ENCODE data around the gene DSE.

DSE gene

GRCh38 chr6:116384727-116385458, 14.1 kb downstream of the DSE start:
- no peak overlapping the region for H3K4me3 ChIP-seq

GRCh38 chr6:116385459-116385802, 14.7 kb downstream of the DSE start:
- no peak overlapping the region for H3K4me3 ChIP-seq
- peak overlapping the region in 8 of 21 experiments; percentile 28 to 74 (median 52) for H3K27ac ChIP-seq

More at GRCh38 chr6:116384727-116385458, 14.1 kb downstream of the DSE start:
- peak overlapping the region in 7 of 21 experiments; percentile 4 to 56 (median 45) for H3K27ac ChIP-seq

DNA sequence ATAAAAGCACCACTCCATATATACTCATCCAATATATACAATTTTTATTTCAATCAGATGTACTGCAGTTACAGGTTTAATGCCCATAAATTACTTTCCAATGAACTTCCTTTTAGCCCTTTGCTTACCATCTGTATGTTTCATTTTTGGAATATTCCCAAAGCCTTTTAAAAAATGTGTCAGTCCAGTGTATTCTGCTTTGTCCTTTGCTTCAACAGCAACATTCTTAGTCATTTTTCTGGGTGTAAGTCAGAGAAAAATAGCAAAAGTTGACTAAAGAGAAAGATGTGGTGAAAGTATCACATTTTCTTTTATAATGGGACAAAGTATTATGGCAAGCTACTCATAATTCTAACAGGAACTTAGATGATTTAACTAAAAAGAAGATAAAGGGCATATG, 15.2 kb downstream of the DSE start:
- peak overlapping the region in 10 of 21 experiments; percentile 17 to 80 (median 53) for H3K27ac ChIP-seq

DNA sequence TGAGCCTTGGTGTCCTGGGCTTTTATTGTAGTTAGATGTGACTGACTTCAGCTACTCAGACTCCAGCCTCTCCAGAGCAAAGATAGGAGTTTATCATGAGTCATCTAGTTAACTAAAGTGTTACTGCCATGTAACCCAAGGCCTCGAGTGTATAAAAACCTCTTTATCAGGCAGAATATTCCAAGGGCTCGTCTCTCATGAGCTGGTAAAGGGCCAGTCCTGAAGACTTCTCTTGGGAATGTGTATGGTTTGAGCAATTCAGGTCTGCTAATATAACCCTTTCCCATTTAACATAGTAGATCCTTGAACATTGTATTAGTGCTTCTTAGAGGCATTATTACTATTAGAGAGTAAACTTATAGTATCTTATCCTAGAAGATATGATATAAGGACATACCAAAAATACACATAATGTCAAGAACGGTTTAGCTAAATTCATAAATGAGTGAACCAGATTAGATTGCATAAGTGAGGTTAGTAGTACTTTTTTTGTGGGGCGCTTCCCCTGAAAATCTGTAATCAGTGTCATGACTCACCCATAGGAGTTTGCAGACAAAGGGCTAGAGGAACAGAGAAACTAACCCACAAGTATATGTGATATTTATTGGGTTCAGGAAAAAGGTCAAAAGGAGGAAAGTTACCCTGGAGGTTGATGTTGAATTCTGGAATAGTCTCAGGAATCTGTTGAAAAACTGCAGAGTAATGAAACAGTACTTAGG, 16.0 kb downstream of the DSE start:
- H3K27ac ChIP-seq = peak overlapping the region in 14 of 21 experiments; percentile 1 to 80 (median 43)
- no peak overlapping the region for H3K4me3 ChIP-seq

More for the DNA sequence above, 15.2 kb downstream of the DSE start:
- no peak overlapping the region for H3K4me3 ChIP-seq

GRCh38 chr6:116387374-116387773, 16.6 kb downstream of the DSE start:
- peak overlapping the region in 11 of 21 experiments; percentile 8 to 76 (median 39) for H3K27ac ChIP-seq
- H3K4me3 ChIP-seq = no peak overlapping the region

- Histone ChIP-seq H3K27ac (peak overlapping the region in 3 of 21 experiments; percentile 2 to 76 (median 13)), H3K4me3 (no peak overlapping the region)
These were observed 18.2 kb downstream of the DSE start for GRCh38 chr6:116388924-116389323.

DNA sequence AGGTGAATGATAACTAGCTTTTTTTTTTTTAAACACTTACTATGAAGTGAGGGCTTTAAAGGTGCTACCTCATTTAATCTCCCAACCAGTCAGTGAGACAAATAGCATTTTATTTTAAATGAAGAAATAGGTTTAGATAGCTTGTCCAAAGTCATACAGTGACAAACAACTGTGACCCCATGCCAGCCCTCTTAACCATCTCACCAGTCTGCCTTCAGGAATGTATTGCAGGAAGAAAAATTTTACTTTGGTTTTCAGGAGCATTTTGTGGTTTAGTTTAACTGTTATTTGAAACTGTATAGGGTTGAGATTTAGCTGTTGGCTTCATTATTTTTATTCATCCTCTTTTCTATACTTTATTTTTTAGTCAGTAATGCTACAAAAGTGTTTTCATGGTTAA, 18.6 kb downstream of the DSE start:
- H3K27ac ChIP-seq = peak overlapping the region in 2 of 21 experiments; percentile 2 to 13
- no peak overlapping the region for H3K4me3 ChIP-seq

DNA sequence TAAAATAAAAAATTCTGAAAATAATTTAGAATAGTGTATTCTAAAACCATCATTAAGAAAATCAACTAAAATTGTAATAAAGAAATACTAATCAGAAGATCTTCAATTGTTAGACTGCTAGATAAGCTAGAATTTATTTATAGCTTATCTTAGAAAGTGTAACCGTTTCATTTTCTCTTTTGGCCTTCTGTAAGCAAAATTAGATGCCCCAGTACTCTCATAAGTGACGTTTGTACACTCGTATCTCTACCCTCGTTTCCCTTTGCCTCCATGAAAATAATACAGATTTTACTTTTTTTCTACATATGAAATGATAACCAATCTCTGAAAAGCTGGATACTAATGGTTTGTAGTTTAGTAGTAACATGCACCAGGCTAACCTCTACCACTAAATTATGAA, 19.8 kb downstream of the DSE start:
- H3K27ac ChIP-seq = no peak overlapping the region
- H3K4me3 ChIP-seq = no peak overlapping the region

GRCh38 chr6:116392132-116393013, 21.6 kb downstream of the DSE start:
- Histone ChIP-seq H3K4me3 (no peak overlapping the region), H3K27ac (peak overlapping the region in 14 of 21 experiments; percentile 8 to 56 (median 26))

- no peak overlapping the region for H3K4me3 ChIP-seq
- peak overlapping the region in 6 of 21 experiments; percentile 8 to 56 (median 45) for H3K27ac ChIP-seq
These were observed 22.7 kb downstream of the DSE start for GRCh38 chr6:116393430-116393829.

DNA sequence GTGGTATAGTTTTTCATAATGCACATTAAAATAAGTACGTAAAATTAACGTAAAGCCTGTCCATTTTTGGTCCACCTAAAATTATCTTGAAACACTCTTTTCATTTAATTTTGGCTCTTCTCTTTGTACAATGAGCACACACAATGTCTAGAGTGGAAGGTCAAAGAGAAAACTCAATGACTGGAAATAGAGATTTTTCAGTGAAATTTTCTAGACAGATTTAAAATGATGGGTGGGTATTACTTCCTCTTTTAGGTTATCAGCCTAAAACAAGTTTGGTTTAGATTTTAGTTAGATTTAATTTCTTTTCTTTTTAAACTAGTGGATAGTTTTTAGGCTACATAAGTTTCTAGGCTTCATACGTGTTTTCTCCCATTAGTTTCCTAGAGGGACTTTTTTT, 24.9 kb downstream of the DSE start:
- no peak overlapping the region for H3K27ac ChIP-seq
- no peak overlapping the region for H3K4me3 ChIP-seq

DNA sequence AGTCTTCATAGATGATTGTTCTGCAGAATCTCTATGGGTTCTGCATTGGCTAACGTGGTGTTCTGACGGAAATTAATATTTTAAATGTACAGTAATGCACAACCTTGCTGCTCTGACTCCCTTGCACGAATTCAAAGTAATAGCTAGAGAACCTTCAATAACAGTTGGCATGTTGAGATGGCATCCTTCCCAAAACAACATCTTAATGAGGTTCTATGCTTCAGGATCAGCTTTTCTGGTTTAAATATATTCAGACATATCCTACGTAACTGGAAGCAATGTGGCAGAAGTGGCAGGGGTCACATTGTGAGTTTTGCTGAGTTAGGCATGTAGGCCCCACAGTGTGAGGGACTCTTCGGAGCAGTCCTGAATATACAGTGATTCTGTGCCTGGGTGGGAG, 25.7 kb downstream of the DSE start:
- no peak overlapping the region for H3K4me3 ChIP-seq
- no peak overlapping the region for H3K27ac ChIP-seq

GRCh38 chr6:116397914-116398313, 27.2 kb downstream of the DSE start:
- Histone ChIP-seq H3K27ac (peak overlapping the region in 12 of 21 experiments; percentile 25 to 74 (median 50)), H3K4me3 (no peak overlapping the region)

- Histone ChIP-seq H3K27ac (peak overlapping the region in 14 of 21 experiments; percentile 25 to 79 (median 46)), H3K4me3 (no peak overlapping the region)
These were observed 27.7 kb downstream of the DSE start for GRCh38 chr6:116398316-116399010.

GRCh38 chr6:116399287-116399686, 28.5 kb downstream of the DSE start:
- no peak overlapping the region for H3K4me3 ChIP-seq
- peak overlapping the region in 9 of 21 experiments; percentile 19 to 79 (median 37) for H3K27ac ChIP-seq

GRCh38 chr6:116400328-116400727, 29.6 kb downstream of the DSE start:
- Histone ChIP-seq H3K4me3 (no peak overlapping the region), H3K27ac (no peak overlapping the region)

GRCh38 chr6:116402108-116402937, 31.6 kb downstream of the DSE start:
- H3K27ac ChIP-seq = no peak overlapping the region
- no peak overlapping the region for H3K4me3 ChIP-seq

DNA sequence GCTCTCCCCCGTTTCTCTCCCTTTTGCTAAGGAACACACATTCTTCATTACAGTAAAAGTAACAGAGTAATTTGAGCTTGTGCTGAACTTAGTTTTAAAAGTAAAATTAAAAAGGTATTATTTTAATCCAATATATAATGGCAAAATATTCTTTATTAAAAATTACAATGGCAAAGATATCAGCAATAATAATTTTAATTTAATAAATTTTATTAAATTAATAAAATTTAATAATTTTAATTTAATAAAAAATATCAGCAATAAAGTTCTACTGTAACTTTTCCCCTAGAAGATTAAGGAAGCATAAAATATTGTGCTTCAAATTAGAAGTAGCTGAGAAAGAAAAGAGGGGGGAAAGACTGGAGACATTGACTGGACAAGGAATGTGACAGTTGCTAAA, 32.5 kb downstream of the DSE start:
- Histone ChIP-seq H3K27ac (no peak overlapping the region), H3K4me3 (no peak overlapping the region)

GRCh38 chr6:116404696-116405095, 33.9 kb downstream of the DSE start:
- Histone ChIP-seq H3K27ac (peak overlapping the region in 10 of 21 experiments; percentile 15 to 67 (median 36)), H3K4me3 (no peak overlapping the region)
